Large intestine (tissue), 3 donors: ENCODE data around the gene DACH1. TPM values are rescaled to one million over a fixed set of nuclear protein-coding genes. Genes with fewer than 3 reads are reported as not detected.
A peak's percentile ranks its signal among the peaks of the same experiment; 100 is the strongest.
"Not testable (repeated sequence)": the region's sequence is repeated elsewhere in the genome, so short reads cannot be mapped to it uniquely, and the experiment has no call there.

Source experiments
- DNase-seq, 2 donors: peaks; one replicate each; pipeline versions ENCODE4 v3.0.0 to v3.0.0-alpha.2; 2013
- H3K27ac ChIP-seq: one replicate; pipeline ENCODE4 v1.5.1; 2013; ENCODE audit warnings: low read length
- H3K27me3 ChIP-seq: 2 replicates; pipeline ENCODE4 v1.6.1; 2013; ENCODE audit warnings: low read length; ENCODE audit not compliant: control insufficient read depth, insufficient read depth
- H3K36me3 ChIP-seq: 2 replicates; pipeline ENCODE4 v1.6.1; 2013; ENCODE audit warnings: low read length; ENCODE audit not compliant: control insufficient read depth, insufficient read depth
- H3K4me1 ChIP-seq: one replicate; pipeline ENCODE4 v1.6.1; 2013; ENCODE audit warnings: low read length; ENCODE audit not compliant: control insufficient read depth, insufficient read depth
- H3K4me3 ChIP-seq: one replicate; pipeline ENCODE4 v1.5.1; 2013; ENCODE audit warnings: low read length
- H3K9me3 ChIP-seq: one replicate; pipeline ENCODE4 v1.6.1; 2013; ENCODE audit warnings: mild to moderate bottlenecking, low read depth, low read length, moderate library complexity; ENCODE audit not compliant: control insufficient read depth
- WGBS: methylation state at CpG from one replicate; pipeline ENCODE4 v1.1.5; 2013; ENCODE audit warnings: low lambda C conversion rate; ENCODE audit not compliant: insufficient coverage; 5-methylcytosine and 5-hydroxymethylcytosine counted together
- polyA plus RNA-seq: library from polyadenylated mRNA; unstranded; fragments of 120-200 nt; gene quantifications from one replicate; pipeline ENCODE4 v1.2.1, GENCODE V29; 2013

DACH1 gene
- polyA plus RNA-seq, 1 donor = 25.0 TPM

DNA sequence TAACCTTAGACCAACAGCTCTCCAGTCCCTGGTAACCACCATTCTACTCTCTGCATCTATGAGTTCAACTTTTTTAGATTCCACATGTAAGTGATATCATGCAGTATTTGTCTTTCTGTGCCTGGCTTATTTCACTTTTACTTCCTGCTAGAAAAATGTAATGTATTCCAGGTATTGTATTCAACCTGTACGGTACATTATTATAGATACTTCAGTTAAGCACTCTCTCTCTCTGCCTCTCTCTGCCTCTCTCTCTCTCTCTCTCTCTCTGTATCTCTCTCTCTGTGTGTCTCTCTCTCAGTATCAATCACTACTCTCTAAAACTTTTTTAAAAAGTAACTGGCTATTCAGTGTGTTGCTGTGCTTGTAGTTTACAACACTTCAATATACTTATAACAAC, 8.4 kb downstream of the DACH1 start:
- 14% methylated on average over 1 of the region's 1 CpG for WGBS
- Histone ChIP-seq H3K4me1 (peaks cover 5% of the 10 kb centered on the region), H3K27me3 (no peaks in the 10 kb centered on the region), H3K9me3 (no peaks in the 10 kb centered on the region), H3K36me3 (no peaks in the 10 kb centered on the region), H3K27ac (peak overlapping the region; percentile 1), H3K4me3 (no peak overlapping the region)
- peak in 1 of 2 donors; percentile 60 for DNase-seq

DNA sequence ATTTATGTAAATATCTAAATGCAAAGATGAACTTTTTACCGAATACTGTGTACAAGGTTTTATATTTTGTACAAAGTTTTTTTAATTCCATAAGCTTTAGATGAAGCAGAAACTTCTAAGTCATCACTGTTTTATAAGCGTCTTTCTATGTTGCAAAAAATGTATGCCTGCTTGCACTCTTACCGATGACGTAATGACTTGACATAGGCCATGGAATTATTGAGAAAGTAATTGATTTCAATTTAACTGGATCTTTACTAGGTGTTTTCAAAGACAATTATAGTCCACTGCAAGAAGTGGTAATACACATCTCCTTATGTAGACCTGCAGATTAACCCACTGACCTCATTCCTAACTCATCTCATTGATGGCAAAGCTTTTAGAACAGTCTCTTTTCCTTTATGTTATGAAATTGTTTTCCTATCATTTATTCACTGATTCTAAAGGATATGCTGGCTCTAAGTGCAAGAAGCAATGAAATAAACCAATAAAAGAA, 10.4 kb downstream of the DACH1 start:
- H3K27ac ChIP-seq = no peak overlapping the region
- WGBS = 100% methylated on average over 1 of the region's 4 CpGs
- no peak overlapping the region for H3K4me3 ChIP-seq
- H3K9me3 ChIP-seq = no peaks in the 10 kb centered on the region
- H3K4me1 ChIP-seq = peaks cover 5% of the 10 kb centered on the region
- DNase-seq = no peak
- no peaks in the 10 kb centered on the region for H3K36me3 ChIP-seq
- no peaks in the 10 kb centered on the region for H3K27me3 ChIP-seq

DNA sequence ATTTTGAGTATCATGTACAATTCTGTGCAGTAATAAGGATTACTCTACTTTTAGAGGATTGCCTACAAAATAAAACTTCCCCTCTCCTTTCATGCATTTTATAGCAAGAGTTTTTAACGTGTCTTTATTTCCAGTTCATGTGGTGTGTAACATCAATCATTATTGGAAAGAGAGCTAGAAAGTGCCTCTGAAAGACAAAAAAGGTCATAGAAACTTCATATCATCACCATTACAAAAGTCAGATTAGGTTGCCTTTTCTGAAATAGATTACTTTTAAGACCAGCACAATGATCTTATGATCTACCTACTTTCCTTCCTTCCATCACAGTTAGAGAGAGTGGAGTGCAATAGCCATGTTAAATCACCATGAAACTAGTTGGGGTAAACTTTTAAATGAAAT, 12.6 kb downstream of the DACH1 start:
- peaks cover 2% of the 10 kb centered on the region for H3K36me3 ChIP-seq
- peaks cover 5% of the 10 kb centered on the region for H3K4me1 ChIP-seq
- no peaks in the 10 kb centered on the region for H3K9me3 ChIP-seq
- H3K27ac ChIP-seq = no peak overlapping the region
- no peak overlapping the region for H3K4me3 ChIP-seq
- no CpG with 5 or more reads among the region's 1 CpG for WGBS
- DNase-seq = no peak
- H3K27me3 ChIP-seq = no peaks in the 10 kb centered on the region

DNA sequence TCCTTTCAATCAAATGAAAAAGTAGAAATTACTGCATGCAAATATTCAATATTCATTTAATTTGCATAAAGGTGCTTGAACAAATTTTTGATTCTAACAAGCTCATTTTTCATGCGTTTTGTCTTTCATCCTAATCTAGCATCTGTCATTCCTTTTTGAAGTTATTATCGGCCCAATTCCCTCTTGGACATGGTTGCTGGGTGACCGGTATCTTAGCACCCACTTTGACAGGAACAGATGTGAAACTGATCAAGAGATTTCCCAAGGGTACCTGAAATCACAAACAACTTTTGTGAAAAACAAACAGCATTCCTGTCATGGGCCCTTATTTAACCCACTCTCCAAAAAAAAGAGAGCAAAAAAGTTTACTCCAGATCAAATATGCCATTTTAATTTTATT, 13.3 kb downstream of the DACH1 start:
- H3K36me3 ChIP-seq = peaks cover 4% of the 10 kb centered on the region
- no peak overlapping the region for H3K27ac ChIP-seq
- DNase-seq = no peak
- 43% methylated on average over 1 of the region's 3 CpGs for WGBS
- H3K27me3 ChIP-seq = no peaks in the 10 kb centered on the region
- no peaks in the 10 kb centered on the region for H3K9me3 ChIP-seq
- H3K4me1 ChIP-seq = peaks cover 1% of the 10 kb centered on the region
- H3K4me3 ChIP-seq = no peak overlapping the region

DNA sequence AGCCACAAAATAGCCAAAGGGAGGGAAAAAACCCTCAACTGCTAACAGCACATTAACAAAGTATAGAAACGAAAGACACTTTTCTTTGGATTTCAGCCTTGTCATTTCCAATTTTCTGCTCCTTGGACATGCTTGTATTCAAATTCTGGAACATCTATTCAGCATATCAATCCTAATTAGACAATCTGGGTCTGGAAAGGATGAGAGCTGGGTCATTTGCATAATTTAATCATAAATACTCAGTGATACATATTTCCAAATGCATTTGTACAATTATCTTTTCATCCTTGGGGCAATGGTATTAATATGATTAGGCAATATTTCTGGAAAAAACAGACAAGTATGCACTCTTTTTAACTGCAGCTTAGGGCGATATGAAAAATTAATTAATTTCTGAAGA, 14.3 kb downstream of the DACH1 start:
- H3K9me3 ChIP-seq = no peaks in the 10 kb centered on the region
- DNase-seq = no peak

DNA sequence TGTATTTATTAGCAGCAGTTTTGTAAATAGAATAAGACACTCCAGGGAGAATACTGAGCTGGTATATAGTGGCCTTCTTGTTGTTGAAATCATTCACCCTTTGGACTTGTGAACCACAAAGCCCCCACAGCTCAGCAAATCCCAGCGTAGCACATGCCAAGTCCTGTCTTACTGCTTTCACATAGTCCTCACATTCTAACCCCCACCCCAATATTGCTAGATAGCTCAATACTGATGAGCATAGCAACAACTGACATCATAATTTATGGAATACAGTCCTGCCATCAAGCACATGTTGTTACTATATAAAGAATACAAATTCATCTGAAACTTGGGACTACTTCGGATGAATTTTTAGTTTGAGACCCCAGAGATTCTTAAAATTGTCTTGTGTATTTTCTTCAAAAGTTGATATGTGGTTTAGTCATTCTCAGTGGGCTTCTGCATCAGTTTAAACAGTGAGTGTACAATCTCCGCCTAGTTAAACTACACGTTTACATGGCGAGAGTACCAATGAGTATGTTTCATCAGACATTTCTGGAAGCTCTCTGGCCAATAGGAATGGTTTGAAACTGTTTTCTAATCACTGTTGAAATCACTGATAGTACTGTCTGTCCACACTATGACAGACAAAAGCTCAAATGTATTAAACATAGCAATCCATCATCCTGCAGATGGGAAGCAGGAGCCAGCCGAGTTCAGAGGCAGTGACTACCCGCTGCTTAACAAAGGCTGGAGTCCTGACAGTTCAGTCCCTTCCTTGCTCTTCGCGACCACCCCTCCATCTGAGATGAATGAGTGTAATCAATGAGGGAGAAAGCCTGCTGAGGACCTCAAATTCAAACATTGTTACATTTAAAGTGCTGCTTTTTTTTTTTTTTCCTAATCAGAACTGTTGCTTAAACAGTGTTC, 15.2 kb downstream of the DACH1 start:
- peak in 1 of 2 donors; percentile 54 for DNase-seq
- H3K36me3 ChIP-seq = peaks cover 7% of the 10 kb centered on the region
- H3K27me3 ChIP-seq = no peaks in the 10 kb centered on the region
- 50% methylated on average over 2 of the region's 9 CpGs for WGBS
- no peaks in the 10 kb centered on the region for H3K9me3 ChIP-seq
- H3K4me1 ChIP-seq = no peaks in the 10 kb centered on the region
- no peak overlapping the region for H3K27ac ChIP-seq
- no peak overlapping the region for H3K4me3 ChIP-seq

More for the DNA sequence above, 14.3 kb downstream of the DACH1 start:
- Histone ChIP-seq H3K27ac (no peak overlapping the region), H3K4me3 (no peak overlapping the region), H3K4me1 (no peaks in the 10 kb centered on the region), H3K36me3 (peaks cover 7% of the 10 kb centered on the region), H3K27me3 (no peaks in the 10 kb centered on the region)
- WGBS = 100% methylated on average over 1 of the region's 2 CpGs

DNA sequence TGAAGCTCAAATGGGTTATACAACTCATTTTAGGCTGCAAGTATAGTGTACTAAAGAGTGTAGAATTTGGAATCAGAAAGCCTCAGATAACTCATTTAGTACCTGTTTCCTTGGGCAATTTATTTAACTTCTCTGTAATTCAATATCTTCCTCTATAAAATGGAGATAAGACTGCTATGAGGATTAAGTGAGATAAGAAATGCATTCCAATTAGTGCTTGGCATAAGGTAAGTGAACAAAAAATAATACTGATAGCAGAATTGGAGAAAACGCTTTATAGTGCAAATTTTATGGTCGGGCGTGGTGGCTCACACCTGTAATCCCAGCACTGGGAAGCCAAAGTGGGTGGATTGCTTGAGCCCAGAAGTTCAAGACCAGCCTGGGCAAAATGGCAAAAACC, 25.0 kb downstream of the DACH1 start:
- Histone ChIP-seq H3K4me1 (no peaks in the 10 kb centered on the region), H3K27ac (no peak overlapping the region), H3K27me3 (no peaks in the 10 kb centered on the region), H3K36me3 (no peaks in the 10 kb centered on the region), H3K4me3 (no peak overlapping the region), H3K9me3 (no peaks in the 10 kb centered on the region)
- WGBS = no CpG with 5 or more reads among the region's 3 CpGs
- peak in 1 of 2 donors; percentile 42 for DNase-seq

DNA sequence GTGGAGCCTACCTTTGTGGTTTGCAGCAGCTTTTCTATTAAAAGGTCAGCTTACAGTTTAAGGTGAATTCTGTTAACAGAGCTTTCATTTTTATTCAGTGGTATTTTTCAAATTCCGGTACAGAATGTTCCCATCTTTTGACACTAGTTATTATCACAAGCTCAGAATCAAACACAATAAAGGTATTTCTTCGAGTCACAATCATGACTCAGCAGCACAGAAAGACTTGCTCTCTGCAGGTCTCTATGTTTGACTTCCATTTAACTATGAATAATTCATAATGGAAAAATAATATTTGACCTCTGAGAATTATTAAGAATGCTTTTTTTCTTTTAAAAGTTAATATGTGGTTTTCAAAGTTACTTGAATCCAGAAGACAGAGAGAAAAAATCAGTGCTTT, 28.2 kb downstream of the DACH1 start:
- Histone ChIP-seq H3K4me1 (no peaks in the 10 kb centered on the region), H3K4me3 (no peak overlapping the region), H3K27ac (no peak overlapping the region), H3K36me3 (no peaks in the 10 kb centered on the region), H3K27me3 (no peaks in the 10 kb centered on the region), H3K9me3 (no peaks in the 10 kb centered on the region)
- WGBS = 40% methylated on average over 1 of the region's 2 CpGs
- DNase-seq = no peak

DNA sequence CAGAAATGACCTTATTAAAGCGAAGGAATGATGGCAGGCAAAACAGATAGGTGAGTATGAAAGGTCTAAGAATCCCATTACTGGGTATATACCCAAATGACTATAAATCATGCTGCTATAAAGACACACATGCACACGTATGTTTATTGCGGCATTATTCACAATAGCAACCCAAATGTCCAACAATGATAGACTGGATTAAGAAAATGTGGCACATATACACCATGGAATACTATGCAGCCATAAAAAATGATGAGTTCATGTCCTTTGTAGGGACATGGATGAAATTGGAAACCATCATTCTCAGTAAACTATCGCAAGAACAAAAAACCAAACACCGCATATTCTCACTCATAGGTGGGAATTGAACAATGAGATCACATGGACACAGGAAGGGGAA, 29.4 kb downstream of the DACH1 start:
- H3K27me3 ChIP-seq, H3K4me3 ChIP-seq, DNase-seq, H3K9me3 ChIP-seq, H3K27ac ChIP-seq, H3K4me1 ChIP-seq, H3K36me3 ChIP-seq: not testable (repeated sequence)
- no CpG with 5 or more reads among the region's 5 CpGs for WGBS

DNA sequence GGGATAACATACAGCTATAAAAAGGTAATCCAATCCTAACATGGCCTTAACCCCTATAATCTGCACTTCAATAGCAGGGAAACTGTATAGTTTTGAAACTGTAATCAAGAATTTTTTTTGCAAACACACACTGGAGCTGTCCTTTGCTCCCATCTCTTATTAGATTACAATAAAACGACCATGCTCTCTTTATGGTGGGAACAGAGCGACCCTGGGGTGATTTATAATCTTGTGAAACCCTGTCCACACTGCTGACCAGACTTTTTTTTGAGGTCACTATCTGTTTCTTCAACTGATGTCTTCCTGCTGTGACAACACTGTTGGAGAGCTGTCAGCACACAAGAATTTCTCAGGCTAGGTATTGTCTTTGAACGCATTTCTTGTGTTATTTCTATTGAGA, 35.3 kb downstream of the DACH1 start:
- H3K36me3 ChIP-seq = no peaks in the 10 kb centered on the region
- DNase-seq = peak; percentile 3 to 35
- 20% methylated on average over 2 of the region's 3 CpGs for WGBS

DNA sequence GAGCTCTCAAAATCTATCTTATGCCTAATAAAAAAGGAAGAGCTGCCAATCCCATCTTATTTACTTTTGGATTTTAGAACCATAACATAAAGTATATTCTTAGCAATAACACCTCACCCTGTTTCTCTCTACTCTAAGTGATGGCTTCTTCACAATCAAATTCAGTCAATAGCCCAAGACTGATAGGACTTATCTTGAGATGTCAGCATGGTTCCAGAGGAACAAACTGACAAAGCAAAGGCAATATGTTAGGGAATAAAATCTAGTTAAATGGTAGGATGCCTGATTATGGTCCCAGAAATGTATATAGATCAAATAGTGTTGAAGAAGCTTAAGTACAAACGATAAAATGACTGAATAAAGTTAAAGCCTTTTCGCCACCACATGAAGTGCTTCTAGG, 36.3 kb downstream of the DACH1 start:
- 100% methylated on average over 2 of the region's 2 CpGs for WGBS
- DNase-seq = no peak
- no peaks in the 10 kb centered on the region for H3K27me3 ChIP-seq

More for the DNA sequence above, 35.3 kb downstream of the DACH1 start:
- Histone ChIP-seq H3K27me3 (no peaks in the 10 kb centered on the region), H3K4me1 (peaks cover 6% of the 10 kb centered on the region), H3K9me3 (no peaks in the 10 kb centered on the region), H3K4me3 (no peak overlapping the region), H3K27ac (no peak overlapping the region)

More for the DNA sequence above, 36.3 kb downstream of the DACH1 start:
- Histone ChIP-seq H3K36me3 (no peaks in the 10 kb centered on the region), H3K4me1 (peaks cover 6% of the 10 kb centered on the region), H3K4me3 (no peak overlapping the region), H3K9me3 (no peaks in the 10 kb centered on the region), H3K27ac (no peak overlapping the region)
